Parathyroid adenoma (tissue), 2 donors: ENCODE results near the gene OSGEP.

Source experiments
- H2AFZ ChIP-seq: fragments of 300-600 bp; sonication (generic); one replicate; pipeline ENCODE4 v1.7.0; 2017; ENCODE audit warnings: antibody characterized with exemption, mild to moderate bottlenecking
- H3K27ac ChIP-seq: fragments of 300-600 bp; sonication (generic); one replicate; pipeline ENCODE4 v1.7.0; 2017
- H3K27me3 ChIP-seq: fragments of 300-600 bp; sonication (generic); one replicate; pipeline ENCODE4 v1.7.0; 2017; ENCODE audit warnings: low read length; ENCODE audit not compliant: control insufficient read depth, insufficient read depth
- H3K36me3 ChIP-seq: fragments of 300-600 bp; sonication (generic); one replicate; pipeline ENCODE4 v1.7.0; 2017; ENCODE audit warnings: low read length; ENCODE audit not compliant: control insufficient read depth, insufficient read depth
- H3K4me1 ChIP-seq: fragments of 300-600 bp; sonication (generic); one replicate; pipeline ENCODE4 v1.7.0; 2017; ENCODE audit warnings: control low read depth
- H3K4me2 ChIP-seq: fragments of 300-600 bp; sonication (generic); one replicate; pipeline ENCODE4 v1.7.0; 2017; ENCODE audit warnings: low read length
- H3K4me3 ChIP-seq: fragments of 300-600 bp; sonication (generic); one replicate; pipeline ENCODE4 v1.7.0; 2017; ENCODE audit warnings: low read depth, low read length
- H3K79me2 ChIP-seq: fragments of 300-600 bp; sonication (generic); one replicate; pipeline ENCODE4 v1.7.0; 2017; ENCODE audit warnings: control low read depth
- H3K9ac ChIP-seq: fragments of 300-600 bp; sonication (generic); one replicate; pipeline ENCODE4 v1.7.0; 2017; ENCODE audit warnings: mild to moderate bottlenecking
- H3K9me3 ChIP-seq: fragments of 300-600 bp; sonication (generic); one replicate; pipeline ENCODE4 v1.7.0; 2017; ENCODE audit warnings: low read length; ENCODE audit not compliant: control insufficient read depth
- CTCF ChIP-seq: fragments of 300-600 bp; sonication (generic); IDR thresholded peaks from one replicate; pipeline ENCODE4 v1.7.0; 2017; ENCODE audit warnings: antibody characterized with exemption, mild to moderate bottlenecking
- donor health status: primary hyperparathyroidism.

OSGEP gene

DNA sequence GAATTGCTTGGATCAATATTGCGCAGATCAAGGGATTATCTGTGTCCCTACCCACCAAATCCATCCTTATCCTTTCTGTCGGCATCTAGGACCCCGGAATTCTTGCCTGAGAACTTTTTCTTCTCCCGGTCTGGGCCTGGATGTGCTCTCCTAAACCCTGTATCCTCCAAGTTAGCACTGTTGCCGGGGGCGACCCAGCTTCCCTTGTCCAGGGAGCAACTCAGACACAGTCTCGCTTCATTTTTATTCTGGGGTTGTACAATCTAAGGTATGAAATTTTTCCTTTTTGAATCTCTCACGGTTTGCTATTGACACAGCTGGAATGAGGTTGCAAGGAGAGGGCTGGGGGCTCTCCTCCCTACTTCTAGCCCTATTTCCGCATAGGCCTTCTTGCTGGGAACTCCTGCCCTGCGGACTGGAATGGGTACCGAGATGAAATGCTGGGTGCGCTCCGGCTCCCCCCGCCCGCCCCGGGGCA lies 14.2 kb upstream of the OSGEP start:
- TF ChIP-seq CTCF: no peak
- H3K27me3 ChIP-seq: no peaks in the 10 kb centered on the region
- H3K27ac ChIP-seq: peak overlapping the region; percentile 75

GRCh38 chr14:20461225-20462141 lies 6.9 kb upstream of the OSGEP start, which contains the start of gene PIP4P1:
PIP4P1 (minus strand) TSS chr14:20461434; CDS start chr14:20461325, 109 bp downstream.
- Histone ChIP-seq H3K9me3 (no peaks in the 10 kb centered on the region), H3K4me1 (peaks cover 7% of the 10 kb centered on the region), H3K79me2 (peaks cover 2% of the 10 kb centered on the region), H2AFZ (peak within 1 kb of the TSS; percentile 81), H3K27ac (peak within 1 kb of the TSS; percentile 71), H3K4me2 (peak within 1 kb of the TSS; percentile 87), H3K4me3 (peak within 1 kb of the TSS; percentile 90), H3K27me3 (no peaks in the 10 kb centered on the region), H3K36me3 (no peaks in the 10 kb centered on the region), H3K9ac (peak within 1 kb of the TSS; percentile 65)
- TF ChIP-seq CTCF: no peak

More for the DNA sequence above, 14.2 kb upstream of the OSGEP start:
- H3K4me3 ChIP-seq: peak overlapping the region; percentile 67
- no peak overlapping the region for H3K9ac ChIP-seq
- H3K9me3 ChIP-seq: no peaks in the 10 kb centered on the region
- H3K4me1 ChIP-seq: peaks cover 3% of the 10 kb centered on the region
- no peaks in the 10 kb centered on the region for H3K79me2 ChIP-seq
- H3K4me2 ChIP-seq: peak overlapping the region; percentile 79
- peak overlapping the region; percentile 92 for H2AFZ ChIP-seq
- H3K36me3 ChIP-seq: no peaks in the 10 kb centered on the region

DNA sequence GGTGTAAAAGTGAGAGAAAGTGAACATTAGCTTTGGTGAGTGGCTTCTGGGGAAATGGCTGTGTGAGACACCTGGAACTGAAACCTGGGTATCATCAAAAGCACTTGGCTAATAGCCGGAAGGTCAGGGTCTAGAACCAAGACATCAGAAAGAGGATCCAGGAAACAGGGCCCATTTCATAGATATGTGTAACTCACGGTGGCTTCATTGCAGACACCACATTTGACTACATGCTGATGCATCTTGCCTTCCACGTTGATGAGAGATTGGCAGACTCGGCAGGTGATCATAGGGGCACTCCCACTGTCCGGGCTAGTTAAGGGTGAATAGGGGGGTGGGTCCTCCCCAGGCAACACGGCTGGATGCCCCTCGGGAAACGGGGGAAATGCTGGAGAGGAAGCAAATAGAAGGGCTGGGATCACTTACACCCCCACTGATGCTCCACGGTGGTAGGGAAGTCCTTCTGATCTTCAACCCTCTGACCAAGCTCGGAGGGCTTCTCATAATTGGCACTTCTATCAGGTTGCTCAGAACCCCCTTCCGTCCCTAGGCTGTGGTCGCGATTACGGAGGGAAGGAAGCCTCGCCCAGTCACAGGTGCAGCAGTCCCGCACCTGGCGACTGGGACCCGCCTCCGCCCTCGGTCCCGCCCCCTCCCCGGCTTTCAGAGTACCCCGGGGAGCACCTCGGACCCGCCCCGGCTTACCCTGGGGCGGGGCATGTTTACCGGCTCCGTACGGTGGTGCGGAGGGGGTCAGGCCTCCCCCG lies 6.0 kb upstream of the OSGEP start:
- Histone ChIP-seq H3K27ac (peak overlapping the region; percentile 71), H3K9me3 (no peaks in the 10 kb centered on the region), H2AFZ (peak overlapping the region; percentile 81), H3K4me3 (peak overlapping the region; percentile 90), H3K9ac (peak overlapping the region; percentile 65), H3K4me2 (peak overlapping the region; percentile 87), H3K4me1 (peaks cover 7% of the 10 kb centered on the region), H3K36me3 (no peaks in the 10 kb centered on the region), H3K27me3 (no peaks in the 10 kb centered on the region), H3K79me2 (peaks cover 2% of the 10 kb centered on the region)
- TF ChIP-seq CTCF: no peak

- Histone ChIP-seq H3K4me1 (peaks cover 12% of the 10 kb centered on the region), H3K79me2 (peaks cover 6% of the 10 kb centered on the region), H3K4me2 (no peak overlapping the region), H3K36me3 (no peaks in the 10 kb centered on the region), H3K4me3 (no peak overlapping the region), H3K9ac (no peak overlapping the region), H3K9me3 (no peaks in the 10 kb centered on the region), H3K27ac (no peak overlapping the region), H3K27me3 (no peaks in the 10 kb centered on the region), H2AFZ (no peak overlapping the region)
- TF ChIP-seq CTCF: no peak
Observed at GRCh38 chr14:20458031-20458789, 3.6 kb upstream of the OSGEP start.
